GM19099 (cell line): ENCODE data around the gene DOCK8.

ENCODE experiments used
- POLR2A ChIP-seq: IDR thresholded peaks from 3 replicates; pipeline ENCODE4 v1.6.1; 2011; ENCODE audit warnings: low read depth; ENCODE audit not compliant: insufficient read length; ENCODE audit errors: extremely low read depth

The DOCK8 gene

GRCh38 chr9:357560-357959 is 142.9 kb downstream of the DOCK8 start:
- TF ChIP-seq POLR2A = no peak

GRCh38 chr9:362561-363273 is 148.1 kb downstream of the DOCK8 start:
- no peak for TF ChIP-seq POLR2A

GRCh38 chr9:363274-363612 is 148.6 kb downstream of the DOCK8 start:
- TF ChIP-seq POLR2A = no peak

- no peak for TF ChIP-seq POLR2A
These were observed 150.8 kb downstream of the DOCK8 start for GRCh38 chr9:365436-365835.

- no peak for TF ChIP-seq POLR2A
These were observed 152.0 kb downstream of the DOCK8 start for GRCh38 chr9:366620-367019.

GRCh38 chr9:370086-370485 is 155.4 kb downstream of the DOCK8 start:
- TF ChIP-seq POLR2A = no peak

- no peak for TF ChIP-seq POLR2A
These were observed 156.7 kb downstream of the DOCK8 start for GRCh38 chr9:371349-371748.

- no peak for TF ChIP-seq POLR2A
These were observed 157.5 kb downstream of the DOCK8 start for GRCh38 chr9:372128-372527.

GRCh38 chr9:373759-374206 is 159.1 kb downstream of the DOCK8 start:
- no peak for TF ChIP-seq POLR2A

- TF ChIP-seq POLR2A = no peak
These were observed 160.1 kb downstream of the DOCK8 start for GRCh38 chr9:374736-375135.

- TF ChIP-seq POLR2A = no peak
These were observed 161.4 kb downstream of the DOCK8 start for GRCh38 chr9:376115-376514.

GRCh38 chr9:378263-378662 is 163.6 kb downstream of the DOCK8 start:
- TF ChIP-seq POLR2A = no peak

GRCh38 chr9:382383-382782 is 167.7 kb downstream of the DOCK8 start:
- TF ChIP-seq POLR2A = no peak

GRCh38 chr9:385818-386398 is 171.2 kb downstream of the DOCK8 start:
- no peak for TF ChIP-seq POLR2A

- TF ChIP-seq POLR2A = no peak
These were observed 174.5 kb downstream of the DOCK8 start for GRCh38 chr9:389159-389558.

GRCh38 chr9:389758-390157 is 175.1 kb downstream of the DOCK8 start:
- TF ChIP-seq POLR2A = no peak
